Uterus (tissue), 4 donors: ENCODE data around the gene KCNQ1. TPM values are rescaled to one million over a fixed set of nuclear protein-coding genes. Genes with fewer than 3 reads are reported as not detected.
A peak's percentile ranks its signal among the peaks of the same experiment; 100 is the strongest.

Experiments
- DNase-seq, 2 donors: peaks; one replicate each; pipeline ENCODE4 v3.0.0-alpha.2; 2019 to 2020
- H3K27ac ChIP-seq, 2 donors: fragments of 200-600 bp; sonication (generic); 1 replicate in 1 of 2; 2 replicates in 1 of 2; pipeline ENCODE4 v1.5.1; 2016 to 2018
- H3K27me3 ChIP-seq, 2 donors: fragments of 200-600 bp; sonication (generic); one replicate each; pipeline ENCODE4 v1.5.1; 2018 to 2019; ENCODE audit warnings: control low read depth in 1 of 2
- H3K36me3 ChIP-seq, 2 donors: fragments of 200-600 bp; sonication (generic); one replicate each; pipeline ENCODE4 v1.5.1; 2019; ENCODE audit warnings: control low read depth in 1 of 2
- H3K4me1 ChIP-seq, 2 donors: fragments of 200-600 bp; sonication (generic); one replicate each; pipeline ENCODE4 v1.5.1; 2018 to 2019; ENCODE audit warnings: control low read depth in 1 of 2
- H3K4me3 ChIP-seq, 2 donors: fragments of 200-600 bp; sonication (generic); 1 replicate in 1 of 2; 2 replicates in 1 of 2; pipeline ENCODE4 v1.5.1; 2018 to 2019; ENCODE audit warnings: mild to moderate bottlenecking in 1 of 2
- H3K9me3 ChIP-seq, 2 donors: fragments of 200-600 bp; sonication (generic); one replicate each; pipeline ENCODE4 v1.5.1; 2019; ENCODE audit warnings: control low read depth in 1 of 2
- CTCF ChIP-seq, 4 experiments: fragments of 200-600 bp in 2 of 4; fragments of 450-650 bp in 2 of 4; sonication (generic) in 2 of 4; IDR thresholded peaks; one replicate each; pipeline ENCODE4 v1.5.1; 2016 to 2019; ENCODE audit warnings: antibody characterized with exemption in 4 of 4, mild to moderate bottlenecking in 2 of 4, moderate library complexity in 1 of 4
- POLR2A ChIP-seq, 2 donors: fragments of 450-650 bp; IDR thresholded peaks; one replicate each; pipeline ENCODE4 v1.6.1; 2016; ENCODE audit warnings: antibody characterized with exemption in 2 of 2, mild to moderate bottlenecking in 1 of 2, moderate library complexity in 1 of 2
- intact Hi-C: fragments of 100-400 bp; cut with DNase I; formaldehyde crosslinking; loops from one replicate; pipeline ENCODE4 v1.15.1; 2023; ENCODE audit warnings: low total_unique reads
- total RNA-seq, 4 donors: library from RNA; depleted of rRNA in 3 of 4; stranded (reverse); fragments of >200 nt in 3 of 4; gene quantifications; one replicate each; pipeline versions ENCODE4 v1.1.0 to v1.2.4, GENCODE V29; 2014 to 2023
- donor health status: DM: yes; HTN: yes; CAD: no.

KCNQ1 gene
- total RNA-seq, 4 donors from 2014 or later, result 2.6 to 10.4 (median 5.4) TPM

DNA sequence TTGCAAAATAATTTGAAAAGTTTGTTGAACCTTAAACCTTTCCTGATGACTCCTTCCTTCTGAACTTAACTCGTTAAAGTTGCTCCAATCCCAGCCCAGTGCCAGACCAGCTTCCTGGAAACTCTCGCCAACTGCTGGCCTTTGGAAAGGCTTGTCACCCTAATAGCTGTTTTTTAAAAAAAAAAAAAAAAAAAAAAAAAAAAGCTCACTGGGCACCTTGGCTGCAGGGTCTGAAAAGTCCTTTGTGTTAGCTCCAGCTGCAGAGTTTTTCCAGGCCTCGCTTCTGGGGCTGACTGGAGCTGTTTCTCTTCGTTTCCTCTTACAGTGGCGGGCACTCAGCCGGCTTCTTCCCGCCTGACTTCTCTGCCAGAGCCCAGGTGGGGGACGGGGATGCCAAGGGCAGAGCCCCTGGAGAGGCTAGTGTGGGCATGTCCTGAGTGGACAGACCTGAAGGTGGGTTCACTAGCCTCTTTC lies 229.9 kb downstream of the KCNQ1 start:
- H3K36me3 ChIP-seq, result no peaks in the 10 kb centered on the region
- DNase-seq, result peak in 1 of 2 donors; percentile 20
- TF ChIP-seq CTCF (IDR thresholded peaks at IDR 0.05), result no peak
- no peak for TF ChIP-seq POLR2A (IDR thresholded peaks at IDR 0.05)
- H3K27ac ChIP-seq, result peak overlapping the region; percentile 35 to 37
- intact Hi-C loops, result no loop called here
- no peak overlapping the region for H3K4me3 ChIP-seq
- H3K4me1 ChIP-seq, result peaks cover 0 to 6% of the 10 kb centered on the region in 2 donors
- no peaks in the 10 kb centered on the region for H3K27me3 ChIP-seq
- no peaks in the 10 kb centered on the region for H3K9me3 ChIP-seq

DNA sequence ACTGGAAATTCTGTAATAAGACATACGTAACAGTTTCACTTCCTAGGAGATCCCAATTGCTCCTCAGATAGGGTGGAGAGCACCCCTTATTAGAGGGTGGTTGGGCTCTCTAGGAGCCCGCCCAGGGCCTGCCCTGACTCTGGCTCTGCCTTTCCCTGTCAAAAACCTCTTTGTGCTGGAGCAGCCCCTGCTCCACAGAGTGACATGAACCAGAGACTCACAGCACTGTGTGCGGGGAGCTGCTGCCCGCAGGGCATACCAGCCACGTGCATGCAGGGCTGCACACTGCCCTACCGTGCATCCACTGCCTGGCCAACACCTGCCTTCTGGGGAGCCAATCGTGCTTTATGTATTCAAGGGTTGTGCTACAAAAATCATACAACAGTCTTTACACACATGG lies 230.7 kb downstream of the KCNQ1 start:
- H3K27me3 ChIP-seq, result no peaks in the 10 kb centered on the region
- H3K4me1 ChIP-seq, result peaks cover 0 to 6% of the 10 kb centered on the region in 2 donors
- H3K27ac ChIP-seq, result peak overlapping the region in 1 of 2 donors; percentile 35
- no peak overlapping the region for H3K4me3 ChIP-seq
- no peaks in the 10 kb centered on the region for H3K36me3 ChIP-seq
- peak in 1 of 2 donors; percentile 5 for DNase-seq
- TF ChIP-seq POLR2A (IDR thresholded peaks at IDR 0.05) (no peak), CTCF (IDR thresholded peaks at IDR 0.05) (no peak)
- intact Hi-C loops, result no loop called here
- H3K9me3 ChIP-seq, result no peaks in the 10 kb centered on the region

GRCh38 chr11:2677127-2677526 lies 232.3 kb downstream of the KCNQ1 start:
- H3K27me3 ChIP-seq, result no peaks in the 10 kb centered on the region
- H3K4me1 ChIP-seq, result peaks cover 0 to 6% of the 10 kb centered on the region in 2 donors
- no peak overlapping the region for H3K4me3 ChIP-seq
- no peaks in the 10 kb centered on the region for H3K9me3 ChIP-seq
- no peak for DNase-seq
- TF ChIP-seq CTCF (IDR thresholded peaks at IDR 0.05) (no peak), POLR2A (IDR thresholded peaks at IDR 0.05) (no peak)
- H3K36me3 ChIP-seq, result no peaks in the 10 kb centered on the region
- H3K27ac ChIP-seq, result no peak overlapping the region
- intact Hi-C loops, result no loop called here

GRCh38 chr11:2678396-2678795 lies 233.6 kb downstream of the KCNQ1 start:
- H3K36me3 ChIP-seq, result no peaks in the 10 kb centered on the region
- H3K4me3 ChIP-seq, result no peak overlapping the region
- intact Hi-C loops, result no loop called here
- H3K27ac ChIP-seq, result no peak overlapping the region
- no peaks in the 10 kb centered on the region for H3K27me3 ChIP-seq
- H3K9me3 ChIP-seq, result no peaks in the 10 kb centered on the region
- H3K4me1 ChIP-seq, result peaks cover 0 to 6% of the 10 kb centered on the region in 2 donors
- no peak for DNase-seq
- TF ChIP-seq POLR2A (IDR thresholded peaks at IDR 0.05), result no peak
- TF ChIP-seq CTCF (IDR thresholded peaks at IDR 0.05), result no peak

GRCh38 chr11:2679011-2679676 lies 234.3 kb downstream of the KCNQ1 start:
- Histone ChIP-seq H3K27ac (no peak overlapping the region), H3K4me3 (no peak overlapping the region), H3K4me1 (peaks cover 0 to 6% of the 10 kb centered on the region in 2 donors), H3K36me3 (no peaks in the 10 kb centered on the region), H3K9me3 (no peaks in the 10 kb centered on the region), H3K27me3 (no peaks in the 10 kb centered on the region)
- TF ChIP-seq CTCF (IDR thresholded peaks at IDR 0.05) (no peak), POLR2A (IDR thresholded peaks at IDR 0.05) (no peak)
- intact Hi-C loops, result no loop called here
- DNase-seq, result no peak
